Gastrocnemius medialis (tissue), 4 donors: ENCODE measurements around the gene RPL10A.

Experiments used
- CTCF ChIP-seq, 5 experiments: fragments of 450-650 bp in 3 of 5; fragments of 200-600 bp in 2 of 5; sonication (generic) in 2 of 5; IDR thresholded peaks in 4 of 5; conservative IDR thresholded peaks in 1 of 5; 1 replicate in 4 of 5; 2 replicates in 1 of 5; pipeline ENCODE4 v1.5.1; 2016 to 2019; ENCODE audit warnings: antibody characterized with exemption in 5 of 5, mild to moderate bottlenecking in 3 of 5, moderate library complexity in 3 of 5
- POLR2A ChIP-seq, 2 donors: fragments of 450-650 bp; IDR thresholded peaks; one replicate each; pipeline ENCODE4 v1.6.1; 2017; ENCODE audit warnings: antibody characterized with exemption in 2 of 2, mild to moderate bottlenecking in 2 of 2, moderate library complexity in 2 of 2

DNA sequence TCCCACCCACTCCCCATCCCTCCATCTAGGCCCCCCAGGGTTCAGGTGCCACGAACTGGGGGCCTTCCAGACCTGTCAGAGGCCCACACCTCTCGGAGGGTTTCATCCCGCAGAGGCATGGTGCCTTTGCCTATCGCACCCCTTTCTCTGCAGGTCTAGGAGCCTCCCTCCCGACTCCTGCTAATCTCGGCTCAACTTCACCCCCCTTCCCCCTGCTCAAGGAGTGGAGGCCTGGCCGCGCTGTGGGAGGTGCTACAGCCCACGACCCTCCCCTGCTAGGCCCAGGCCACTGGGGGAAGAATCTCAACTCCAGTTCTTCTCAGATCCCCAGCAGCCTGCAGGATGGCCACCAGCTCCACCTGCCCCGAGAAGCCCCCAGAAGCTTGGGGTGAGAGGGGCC is 44.5 kb downstream of the RPL10A start, which contains the start of gene TULP1:
- no peak for TF ChIP-seq CTCF (IDR thresholded peaks at IDR 0.05 in 4 of 5, conservative IDR thresholded peaks at IDR 0.05 in 1 of 5)
- no peak for TF ChIP-seq POLR2A (IDR thresholded peaks at IDR 0.05)
